GM12878 (cell line): ENCODE data around the gene DERA.

Source experiments
- BACH1 ChIP-seq: fragments of 450-650 bp; IDR thresholded peaks from 2 replicates; pipeline ENCODE4 v1.6.1; 2017; ENCODE audit warnings: mild to moderate bottlenecking, borderline replicate concordance
- CREM ChIP-seq: IDR thresholded peaks from 2 replicates; pipeline ENCODE4 v1.6.1; 2014; ENCODE audit warnings: antibody characterized with exemption, low read depth
- CTCF ChIP-seq, 3 experiments: IDR thresholded peaks in 2 of 3; conservative IDR thresholded peaks in 1 of 3; 2 replicates each; pipeline ENCODE4 v1.5.1; 2011; ENCODE audit warnings: low read depth in 3 of 3, low read length in 3 of 3, mild to moderate bottlenecking in 3 of 3, control low read depth in 2 of 3, moderate library complexity in 2 of 3, inconsistent platforms in 1 of 3, mixed read lengths in 1 of 3; ENCODE audit not compliant: control insufficient read depth in 2 of 3, insufficient read depth in 1 of 3; ENCODE audit errors: extremely low read depth in 1 of 3
- ELK1 ChIP-seq: IDR thresholded peaks from 2 replicates; pipeline ENCODE4 v1.6.1; 2012; ENCODE audit warnings: low read depth, low read length, improper control_type of control experiment
- EZH2 ChIP-seq: IDR thresholded peaks from 2 replicates; pipeline ENCODE4 v1.6.1; 2012; ENCODE audit warnings: low read depth, mild to moderate bottlenecking, control low read depth, inconsistent platforms, low read length, borderline replicate concordance; ENCODE audit not compliant: control insufficient read depth
- NR2C2 ChIP-seq: IDR thresholded peaks from 2 replicates; pipeline ENCODE4 v1.6.1; 2011; ENCODE audit warnings: borderline replicate concordance, low read depth; ENCODE audit not compliant: control insufficient read depth, insufficient read length
- RBBP5 ChIP-seq: fragments of 200-600 bp; sonication (generic); conservative IDR thresholded peaks from 2 replicates; pipeline ENCODE4 v1.6.1; 2016
- SIN3A ChIP-seq: IDR thresholded peaks from 2 replicates; pipeline ENCODE4 v1.6.1; 2012; ENCODE audit warnings: low read depth, low read length, improper control_type of control experiment
- SMAD1 ChIP-seq: fragments of 450-650 bp; IDR thresholded peaks from 2 replicates; pipeline ENCODE4 v1.6.1; 2018; ENCODE audit warnings: mild to moderate bottlenecking, low read depth; ENCODE audit not compliant: partially characterized antibody
- STAT1 ChIP-seq: fragments of 450-650 bp; conservative IDR thresholded peaks from 2 replicates; pipeline ENCODE4 v1.6.1; 2014; ENCODE audit warnings: antibody characterized with exemption, mild to moderate bottlenecking
- USF2 ChIP-seq: IDR thresholded peaks from 2 replicates; pipeline ENCODE4 v1.6.1; 2011; ENCODE audit warnings: low read depth, low read length, improper control_type of control experiment, borderline replicate concordance
- ZBTB33 ChIP-seq: fragments of 450-650 bp; IDR thresholded peaks from 2 replicates; pipeline ENCODE4 v1.6.1; 2017; ENCODE audit warnings: mild to moderate bottlenecking
- TF ChIP-seq, protein P1 (sequence below): IDR thresholded peaks from 2 replicates; pipeline ENCODE4 v1.6.1; 2011; ENCODE audit warnings: borderline replicate concordance, low read depth, mild to moderate bottlenecking, moderate library complexity, low read length; ENCODE audit not compliant: insufficient read depth, poor library complexity, severe bottlenecking

- no peak for TF ChIP-seq CTCF (IDR thresholded peaks at IDR 0.05 in 2 of 3, conservative IDR thresholded peaks at IDR 0.05 in 1 of 3; ENCODE audit: control insufficient read depth in 2 of 3, extremely low read depth in 1 of 3, insufficient read depth in 1 of 3, low read depth in 3 of 3, low read length in 3 of 3)
- no peak for TF ChIP-seq EZH2
- TF ChIP-seq RBBP5, result no peak
- no peak for TF ChIP-seq SMAD1
- TF ChIP-seq, protein P1, sequence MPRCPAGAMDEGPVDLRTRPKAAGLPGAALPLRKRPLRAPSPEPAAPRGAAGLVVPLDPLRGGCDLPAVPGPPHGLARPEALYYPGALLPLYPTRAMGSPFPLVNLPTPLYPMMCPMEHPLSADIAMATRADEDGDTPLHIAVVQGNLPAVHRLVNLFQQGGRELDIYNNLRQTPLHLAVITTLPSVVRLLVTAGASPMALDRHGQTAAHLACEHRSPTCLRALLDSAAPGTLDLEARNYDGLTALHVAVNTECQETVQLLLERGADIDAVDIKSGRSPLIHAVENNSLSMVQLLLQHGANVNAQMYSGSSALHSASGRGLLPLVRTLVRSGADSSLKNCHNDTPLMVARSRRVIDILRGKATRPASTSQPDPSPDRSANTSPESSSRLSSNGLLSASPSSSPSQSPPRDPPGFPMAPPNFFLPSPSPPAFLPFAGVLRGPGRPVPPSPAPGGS, result no peak
- TF ChIP-seq BACH1, result no peak
- no peak for TF ChIP-seq ELK1
- no peak for TF ChIP-seq USF2
- no peak for TF ChIP-seq STAT1
- no peak for TF ChIP-seq ZBTB33
- no peak for TF ChIP-seq CREM
- no peak for TF ChIP-seq NR2C2
- no peak for TF ChIP-seq SIN3A
Measured at GRCh38 chr12:15939111-15939510, 28.0 kb downstream of the DERA start.
